BLaER1 treated with 17β-estradiol and CSF1 and Interleukin-3, amounts not matched to agents 10 nM and 100 nM (cell line): ENCODE results near the gene SYTL3.
"Not testable (repeated sequence)": the region's sequence is repeated elsewhere in the genome, so short reads cannot be mapped to it uniquely, and the experiment has no call there.

ENCODE experiments used
- H3K27ac ChIP-seq, 11 experiments: shearing (Covaris generic); formaldehyde crosslinking; 2 replicates each; pipeline ENCODE4 v1.8.1; 2022
- H3K27me3 ChIP-seq, 11 experiments: shearing (Covaris generic); formaldehyde crosslinking; 2 replicates each; pipeline ENCODE4 v1.8.1; 2022
- H3K36me3 ChIP-seq, 11 experiments: shearing (Covaris generic); formaldehyde crosslinking; 2 replicates each; pipeline ENCODE4 v1.8.1; 2022
- H3K4me1 ChIP-seq, 10 experiments: shearing (Covaris generic); formaldehyde crosslinking; 2 replicates each; pipeline ENCODE4 v1.8.1; 2022
- H3K4me2 ChIP-seq, 11 experiments: shearing (Covaris generic); formaldehyde crosslinking; 2 replicates each; pipeline ENCODE4 v1.8.1; 2022
- H3K4me3 ChIP-seq, 10 experiments: shearing (Covaris generic); formaldehyde crosslinking; 2 replicates each; pipeline ENCODE4 v1.8.1; 2022
- H3K9ac ChIP-seq, 11 experiments: shearing (Covaris generic); formaldehyde crosslinking; 2 replicates each; pipeline ENCODE4 v1.8.1; 2022
- H3K9me3 ChIP-seq, 11 experiments: shearing (Covaris generic); formaldehyde crosslinking; replicated peaks in 1 of 11; 2 replicates each; pipeline ENCODE4 v1.8.1; 2022
- H4K20me1 ChIP-seq, 11 experiments: shearing (Covaris generic); formaldehyde crosslinking; 2 replicates each; pipeline ENCODE4 v1.8.1; 2022
- Cebpa-rat ChIP-seq, 11 experiments: shearing (Covaris generic); IDR thresholded peaks; 2 replicates each; pipeline ENCODE4 v1.8.1; 2022

The SYTL3 gene

DNA sequence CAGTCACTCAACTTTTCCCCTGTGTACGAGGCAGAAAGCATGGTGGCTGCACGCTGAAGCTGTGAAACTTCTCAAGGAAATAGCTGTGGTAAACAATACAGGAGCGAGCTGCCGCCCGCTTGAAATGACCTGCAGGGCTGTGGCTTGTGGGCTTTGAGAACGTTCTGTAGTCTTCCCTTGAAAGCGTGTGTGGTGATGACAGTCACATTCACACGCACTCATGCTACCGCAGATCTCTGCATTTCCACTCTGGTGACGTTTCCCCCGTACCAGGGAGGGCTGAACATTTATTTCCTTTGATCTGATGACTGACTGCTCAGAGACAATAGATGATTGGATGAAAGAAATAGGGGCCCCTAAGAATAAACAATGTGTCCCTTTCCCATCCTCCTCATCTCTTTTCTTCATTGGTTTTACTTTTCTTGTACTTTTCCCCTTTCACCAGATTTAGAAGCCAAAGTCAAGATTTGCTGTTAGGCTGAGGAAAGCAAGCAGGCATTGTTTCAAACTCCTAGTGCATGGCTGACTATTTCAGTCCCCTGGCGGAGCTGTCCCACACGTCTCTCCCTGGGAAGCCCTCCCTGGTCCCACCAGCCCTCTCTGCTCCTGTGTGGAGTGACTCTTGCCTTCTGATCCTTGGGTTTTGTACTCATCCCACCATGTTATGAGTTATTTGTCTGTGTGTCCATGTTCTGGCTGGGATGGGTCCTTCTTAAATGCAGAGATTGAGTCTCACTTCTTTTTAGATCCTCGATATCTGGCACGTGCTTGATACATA, 3.9 kb downstream of the SYTL3 start:
- Histone ChIP-seq H3K27ac (peak overlapping the region in 10 of 11 experiments; percentile 31 to 84 (median 66); a peak in 17 of 22 replicates), H3K36me3 (no peaks in the 10 kb centered on the region)

DNA sequence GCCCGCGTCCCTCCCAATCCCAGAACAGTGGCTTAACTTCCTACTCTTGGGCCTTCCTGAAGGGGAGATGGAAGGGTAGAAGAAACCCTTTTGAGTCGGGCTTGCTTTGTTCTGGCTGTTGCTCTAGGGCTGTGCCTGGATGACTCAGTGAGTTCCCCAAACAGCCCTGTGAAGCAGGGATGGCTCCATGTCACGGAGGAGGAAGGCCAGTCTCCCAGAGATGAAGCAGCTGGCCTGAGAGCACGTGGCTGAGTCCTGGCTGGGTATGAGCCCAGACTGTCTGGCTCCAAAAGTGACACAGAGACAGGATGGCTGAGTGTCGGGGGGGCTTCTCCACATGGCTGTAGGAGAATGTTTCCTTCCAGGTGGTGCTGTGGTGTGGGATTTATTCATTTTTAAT, 4.6 kb downstream of the SYTL3 start:
- no peaks in the 10 kb centered on the region; a peak in 1 of 22 replicates for H3K9me3 ChIP-seq
- H4K20me1 ChIP-seq = peaks cover 0 to 5% (median 0%) of the 10 kb centered on the region in 11 experiments; a peak in 2 of 22 replicates
- H3K4me2 ChIP-seq = peak overlapping the region; percentile 56 to 88 (median 74)
- H3K27ac ChIP-seq = peak overlapping the region in 10 of 11 experiments; percentile 31 to 84 (median 66); a peak in 19 of 22 replicates
- peaks cover 41 to 84% (median 62%) of the 10 kb centered on the region in 10 experiments for H3K4me1 ChIP-seq
- peaks cover 0 to 30% (median 0%) of the 10 kb centered on the region in 11 experiments; a peak in 11 of 22 replicates for H3K27me3 ChIP-seq
- no peak for TF ChIP-seq Cebpa-rat (IDR thresholded peaks at IDR 0.05)
- peak overlapping the region in 7 of 11 experiments; percentile 24 to 62 (median 57); a peak in 9 of 22 replicates for H3K9ac ChIP-seq
- peak overlapping the region in 1 of 10 experiments; percentile 7; a peak in 1 of 20 replicates for H3K4me3 ChIP-seq
- no peaks in the 10 kb centered on the region for H3K36me3 ChIP-seq

More for the DNA sequence above, 3.9 kb downstream of the SYTL3 start:
- no peak for TF ChIP-seq Cebpa-rat (IDR thresholded peaks at IDR 0.05)
- Histone ChIP-seq H3K27me3 (peaks cover 0 to 31% (median 1%) of the 10 kb centered on the region in 11 experiments; a peak in 12 of 22 replicates), H3K4me2 (peak overlapping the region; percentile 56 to 88 (median 74)), H3K4me1 (peaks cover 49 to 84% (median 68%) of the 10 kb centered on the region in 10 experiments), H3K4me3 (peak overlapping the region in 3 of 10 experiments; percentile 0 to 11 (median 3); a peak in 1 of 20 replicates), H4K20me1 (peaks cover 0 to 11% (median 0%) of the 10 kb centered on the region in 11 experiments; a peak in 2 of 22 replicates), H3K9ac (peak overlapping the region in 7 of 11 experiments; percentile 1 to 62 (median 57); a peak in 10 of 22 replicates), H3K9me3 (no peaks in the 10 kb centered on the region; a peak in 1 of 22 replicates)

DNA sequence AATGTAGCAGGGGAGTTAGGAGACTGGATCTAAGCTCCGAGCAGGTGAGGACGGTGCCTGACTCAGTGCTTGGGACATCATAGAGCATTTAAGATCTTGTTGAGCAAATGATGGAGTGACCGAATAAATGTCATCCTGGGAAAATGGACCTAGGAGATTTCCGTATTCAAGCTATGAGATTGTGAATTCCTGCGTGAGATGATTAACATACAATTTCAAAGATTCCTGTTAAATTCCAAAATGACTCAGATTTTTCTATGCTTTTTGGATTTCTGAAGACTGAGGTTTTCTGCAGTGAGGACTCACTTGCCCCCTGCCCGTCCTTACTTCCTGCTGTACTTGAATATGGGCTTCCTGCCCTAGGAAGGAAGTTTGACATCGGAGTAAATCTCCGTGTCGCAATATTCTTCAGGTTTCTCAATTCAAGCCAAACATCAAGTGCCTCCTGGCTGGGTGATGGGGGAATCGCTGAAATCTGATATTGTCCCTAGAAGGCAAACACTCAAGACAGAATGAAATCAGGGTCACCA, 5.2 kb downstream of the SYTL3 start:
- Histone ChIP-seq H3K27me3 (peaks cover 0 to 30% (median 0%) of the 10 kb centered on the region in 11 experiments; a peak in 11 of 22 replicates), H3K27ac (peak overlapping the region in 10 of 11 experiments; percentile 31 to 84 (median 66); a peak in 18 of 22 replicates), H3K9ac (peak overlapping the region in 5 of 11 experiments; percentile 24 to 62 (median 60); a peak in 8 of 22 replicates), H3K36me3 (no peaks in the 10 kb centered on the region), H3K4me3 (peak overlapping the region in 1 of 10 experiments; percentile 7; a peak in 2 of 20 replicates), H3K4me2 (peak overlapping the region; percentile 56 to 88 (median 74); a peak in 20 of 22 replicates), H3K9me3 (no peaks in the 10 kb centered on the region; a peak in 1 of 22 replicates), H4K20me1 (peaks cover 0 to 4% (median 0%) of the 10 kb centered on the region in 11 experiments; a peak in 1 of 22 replicates), H3K4me1 (peaks cover 36 to 84% (median 59%) of the 10 kb centered on the region in 10 experiments)
- peak in 9 of 11 experiments; percentile 38 to 87 (median 75); a peak in 12 of 22 replicates for TF ChIP-seq Cebpa-rat (IDR thresholded peaks at IDR 0.05)

DNA sequence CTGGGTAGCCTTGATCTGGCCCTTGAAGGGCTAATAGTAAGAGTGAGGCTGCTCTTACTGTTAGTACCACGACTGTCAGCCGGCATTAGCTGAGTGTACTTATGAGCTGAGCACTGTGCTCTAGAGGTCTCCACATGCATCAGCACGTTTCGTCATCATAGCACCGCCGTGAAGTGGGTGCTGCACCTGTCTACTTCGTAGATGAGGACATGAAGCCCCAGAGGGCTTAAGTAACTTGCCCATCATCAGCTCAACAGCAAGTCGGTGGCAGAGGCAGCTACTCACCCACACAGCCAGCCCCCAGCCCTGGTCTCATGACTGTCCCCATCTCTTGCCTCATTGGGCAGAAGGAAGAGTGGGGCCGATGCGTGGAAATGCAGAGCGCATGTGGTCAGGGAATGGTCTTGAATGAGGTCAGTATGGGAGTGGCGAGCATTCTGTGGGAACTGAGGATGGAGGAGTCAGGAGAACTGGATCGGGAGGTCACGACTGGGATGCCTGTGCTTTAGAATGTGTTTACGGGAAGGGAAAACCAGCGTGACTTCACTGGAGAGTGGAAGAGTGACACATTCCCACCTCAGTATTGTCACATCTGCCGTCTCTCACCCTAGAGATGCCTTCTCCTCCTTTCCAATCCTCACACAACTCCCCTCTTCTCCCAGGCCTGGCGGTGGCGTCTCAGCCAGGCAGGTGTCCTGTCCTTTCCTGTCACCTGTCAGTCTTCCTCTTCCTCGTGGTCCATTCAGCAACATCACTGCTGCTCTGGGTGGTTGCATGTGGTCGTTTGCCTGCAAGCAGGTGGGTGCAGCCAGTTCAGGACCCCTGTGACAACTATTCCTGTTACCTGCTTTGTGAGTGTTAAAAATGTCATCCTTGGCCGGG, 6.0 kb downstream of the SYTL3 start:
- Histone ChIP-seq H3K27me3 (peaks cover 0 to 30% (median 4%) of the 10 kb centered on the region in 11 experiments; a peak in 11 of 22 replicates), H3K4me3 (no peak overlapping the region), H3K9me3 (no peaks in the 10 kb centered on the region; a peak in 1 of 22 replicates), H3K27ac (peak overlapping the region in 9 of 11 experiments; percentile 35 to 84 (median 59); a peak in 17 of 22 replicates), H3K4me1 (peaks cover 28 to 84% (median 55%) of the 10 kb centered on the region in 10 experiments), H4K20me1 (peaks cover 0 to 4% (median 0%) of the 10 kb centered on the region in 11 experiments; a peak in 1 of 22 replicates), H3K36me3 (no peaks in the 10 kb centered on the region), H3K4me2 (peak overlapping the region; percentile 56 to 88 (median 74); a peak in 20 of 22 replicates), H3K9ac (peak overlapping the region in 4 of 11 experiments; percentile 24 to 62 (median 42); a peak in 5 of 22 replicates)
- TF ChIP-seq Cebpa-rat (IDR thresholded peaks at IDR 0.05) = 0 out of 22 replicates have a peak, but pooled peaks of 1 of the 11 experiments have one; percentile 24

DNA sequence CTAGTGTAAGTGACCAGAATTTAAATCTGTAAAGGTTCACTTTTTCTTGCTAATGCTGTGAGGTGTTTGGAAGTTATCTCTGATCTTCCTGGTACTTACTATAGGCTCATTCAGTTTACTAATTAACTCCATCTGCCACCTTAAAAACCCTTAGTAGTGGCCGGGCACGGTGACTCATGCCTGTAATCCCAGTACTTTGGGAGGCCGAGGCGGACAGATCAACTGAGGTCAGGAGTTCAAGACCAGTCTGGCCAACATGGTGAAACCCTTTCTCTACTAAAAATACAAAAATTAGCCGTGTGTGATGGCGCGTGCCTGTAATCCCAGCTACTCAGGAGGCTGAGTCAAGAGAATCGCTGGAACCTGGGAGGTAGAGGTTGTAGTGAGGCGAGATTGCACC, 7.1 kb downstream of the SYTL3 start:
- peaks cover 27 to 90% (median 57%) of the 10 kb centered on the region in 10 experiments for H3K4me1 ChIP-seq
- H3K27ac ChIP-seq = peak overlapping the region in 1 of 11 experiments; percentile 22; a peak in 2 of 22 replicates
- H3K36me3 ChIP-seq, H3K9ac ChIP-seq, H3K9me3 ChIP-seq, H3K4me3 ChIP-seq, H4K20me1 ChIP-seq: not testable (repeated sequence)
- peaks cover 0 to 41% (median 15%) of the 10 kb centered on the region in 11 experiments; a peak in 17 of 22 replicates for H3K27me3 ChIP-seq
- peak overlapping the region in 5 of 11 experiments; percentile 24 to 78 (median 39); a peak in 6 of 22 replicates for H3K4me2 ChIP-seq

DNA sequence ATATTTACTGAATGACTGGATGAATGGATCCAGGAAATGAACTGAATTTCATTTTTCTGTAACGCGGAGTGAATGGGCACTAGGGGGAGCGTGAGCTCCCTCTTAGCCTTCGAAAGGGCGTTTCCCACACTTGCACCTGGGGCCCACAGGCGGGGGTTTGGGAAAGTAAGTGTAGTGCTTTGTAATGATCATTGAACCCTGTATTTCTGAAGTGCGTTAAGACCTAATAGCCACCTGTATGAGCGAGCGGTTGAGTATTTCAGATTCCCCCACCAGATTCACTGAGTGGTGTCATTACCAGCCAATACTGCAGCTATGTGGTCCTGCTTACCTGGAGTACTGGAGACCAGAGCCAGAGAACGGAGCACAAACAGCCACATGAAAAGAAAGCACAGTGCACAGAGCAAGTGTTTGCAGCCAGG, 10.5 kb downstream of the SYTL3 start:
- Histone ChIP-seq H3K4me2 (peak overlapping the region in 5 of 11 experiments; percentile 12 to 95 (median 88); a peak in 9 of 22 replicates), H3K36me3 (peaks cover 0 to 7% (median 0%) of the 10 kb centered on the region in 11 experiments; a peak in 7 of 22 replicates), H3K27me3 (peaks cover 0 to 52% (median 47%) of the 10 kb centered on the region in 11 experiments; a peak in 20 of 22 replicates), H3K4me3 (no peak overlapping the region), H4K20me1 (no peaks in the 10 kb centered on the region), H3K27ac (no peak overlapping the region; a peak in 2 of 22 replicates), H3K9me3 (peaks cover 0 to 4% (median 0%) of the 10 kb centered on the region in 11 experiments; a peak in 1 of 22 replicates), H3K9ac (no peak overlapping the region), H3K4me1 (peaks cover 12 to 90% (median 49%) of the 10 kb centered on the region in 10 experiments; a peak in 19 of 20 replicates)
- TF ChIP-seq Cebpa-rat (IDR thresholded peaks at IDR 0.05) = no peak

DNA sequence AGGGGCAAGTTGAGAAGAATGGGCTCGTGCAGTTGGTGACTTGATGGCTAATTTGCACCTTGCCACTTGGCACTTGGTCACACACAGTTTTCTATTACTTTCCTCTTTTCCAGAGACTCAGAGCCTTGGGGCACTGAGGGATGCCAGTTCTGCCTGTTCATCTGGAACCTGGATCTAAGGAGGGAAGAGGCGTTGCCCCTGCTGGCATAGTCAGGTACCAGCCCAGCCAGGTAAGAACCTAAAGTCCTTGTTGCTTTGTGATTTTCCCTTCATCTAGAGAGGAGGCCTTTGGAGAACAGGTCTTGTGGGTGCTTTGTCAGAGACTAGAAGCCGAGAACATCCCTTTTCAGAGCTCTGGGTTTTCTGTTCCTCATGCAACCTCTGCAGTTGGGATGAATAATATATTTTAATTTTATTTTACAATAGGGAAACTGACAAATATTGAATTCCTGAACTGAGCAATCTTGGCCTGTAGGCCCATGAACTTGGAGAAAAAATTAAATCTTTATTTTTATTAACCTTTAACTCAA, 11.4 kb downstream of the SYTL3 start:
- Histone ChIP-seq H4K20me1 (no peaks in the 10 kb centered on the region), H3K36me3 (peaks cover 0 to 14% (median 0%) of the 10 kb centered on the region in 11 experiments; a peak in 7 of 22 replicates), H3K9me3 (peaks cover 0 to 9% (median 0%) of the 10 kb centered on the region in 11 experiments; a peak in 1 of 22 replicates), H3K27ac (peak overlapping the region in 1 of 11 experiments; percentile 5; a peak in 2 of 22 replicates), H3K4me1 (peaks cover 6 to 90% (median 50%) of the 10 kb centered on the region in 10 experiments; a peak in 19 of 20 replicates), H3K4me3 (no peak overlapping the region), H3K27me3 (peaks cover 0 to 58% (median 51%) of the 10 kb centered on the region in 11 experiments; a peak in 20 of 22 replicates), H3K9ac (peak overlapping the region in 1 of 11 experiments; percentile 2; a peak in 1 of 22 replicates), H3K4me2 (peak overlapping the region in 5 of 11 experiments; percentile 24 to 95 (median 88); a peak in 8 of 22 replicates)
- TF ChIP-seq Cebpa-rat (IDR thresholded peaks at IDR 0.05) = no peak
